Measurements from ENCODE around the gene AKNAD1. TPM values are rescaled to one million over a fixed set of nuclear protein-coding genes. Genes with fewer than 3 reads are reported as not detected.
A peak's percentile ranks its signal among the peaks of the same experiment; 100 is the strongest.

AKNAD1 gene
- total RNA-seq, 1 experiment from 2014 or later = 0.26 TPM

GRCh38 chr1:108871050-108871724, 14.3 kb upstream of the AKNAD1 start:
- ChIA-PET CTCF (no interaction called here), POLR2A (interaction anchor here (0.6 kb wide), 1 partner anchor 26 kb away, joined by 3 read pairs; no protein-coding TSS in a partner anchor)
- in situ Hi-C loops (cut with HindIII; ENCODE audit: low pct_unique_long_range_greater_than_20kb, low sequenced_read_pairs) (no loop called here), intact Hi-C loops (cut with micrococcal nuclease; ENCODE audit: unreplicated experiment) (no loop called here)
- no peak for TF ChIP-seq REST (IDR thresholded peaks at IDR 0.05; ENCODE audit: insufficient read depth in 1 of 2, low read depth in 2 of 2, low read length in 1 of 2)
- TF ChIP-seq CTCF (IDR thresholded peaks at IDR 0.05) = no peak
- TF ChIP-seq TCF7L2 (IDR thresholded peaks at IDR 0.05; ENCODE audit: low read depth, low read length) = no peak
- TF ChIP-seq SIN3A (IDR thresholded peaks at IDR 0.05; ENCODE audit: borderline replicate concordance, insufficient read depth, low read depth, low read length) = no peak
- no peak for TF ChIP-seq POLR2AphosphoS5 (IDR thresholded peaks at IDR 0.05; ENCODE audit: low read depth, low read length)
- no peak overlapping the region for H3K4me3 ChIP-seq (ENCODE audit: low read depth in 2 of 2, low read length in 2 of 2)
- no peak for DNase-seq (ENCODE audit: low read depth, low spot score)
- ATAC-seq = no peak
- H3K4me1 ChIP-seq (ENCODE audit: control insufficient read depth, insufficient read depth, low read length) = no peaks in the 10 kb centered on the region
- no peaks in the 10 kb centered on the region for H3K36me3 ChIP-seq (ENCODE audit: control insufficient read depth, insufficient read depth, low read length)
- no peaks in the 10 kb centered on the region for H3K27me3 ChIP-seq (ENCODE audit: control insufficient read depth, insufficient read depth, low read length)
- no peak overlapping the region for H3K27ac ChIP-seq (ENCODE audit: low read length)
- no TSS peak for BruUV-seq (replicated peaks)
- H3K9me3 ChIP-seq (ENCODE audit: control insufficient read depth, insufficient read depth, low read depth, low read length) = no peaks in the 10 kb centered on the region

GRCh38 chr1:108865316-108865910, 8.5 kb upstream of the AKNAD1 start:
- TF ChIP-seq TCF7L2 (IDR thresholded peaks at IDR 0.05; ENCODE audit: low read depth, low read length) = 0 out of 2 replicates have a peak, but pooled peaks have one; percentile 34
- TF ChIP-seq POLR2AphosphoS5 (IDR thresholded peaks at IDR 0.05; ENCODE audit: low read depth, low read length) = no peak
- in situ Hi-C loops (cut with HindIII; ENCODE audit: low pct_unique_long_range_greater_than_20kb, low sequenced_read_pairs) = no loop called here
- no peak for ATAC-seq
- ChIA-PET CTCF (no interaction called here), POLR2A (no interaction called here)
- Histone ChIP-seq H3K27ac (ENCODE audit: low read length) (no peak overlapping the region), H3K4me3 (ENCODE audit: low read depth in 2 of 2, low read length in 2 of 2) (no peak overlapping the region), H3K4me1 (ENCODE audit: control insufficient read depth, insufficient read depth, low read length) (no peaks in the 10 kb centered on the region), H3K36me3 (ENCODE audit: control insufficient read depth, insufficient read depth, low read length) (no peaks in the 10 kb centered on the region), H3K27me3 (ENCODE audit: control insufficient read depth, insufficient read depth, low read length) (no peaks in the 10 kb centered on the region), H3K9me3 (ENCODE audit: control insufficient read depth, insufficient read depth, low read depth, low read length) (no peaks in the 10 kb centered on the region)
- intact Hi-C loops (cut with micrococcal nuclease; ENCODE audit: unreplicated experiment) = no loop called here
- no TSS peak for BruUV-seq (replicated peaks)
- no peak for DNase-seq (ENCODE audit: low read depth, low spot score)

DNA sequence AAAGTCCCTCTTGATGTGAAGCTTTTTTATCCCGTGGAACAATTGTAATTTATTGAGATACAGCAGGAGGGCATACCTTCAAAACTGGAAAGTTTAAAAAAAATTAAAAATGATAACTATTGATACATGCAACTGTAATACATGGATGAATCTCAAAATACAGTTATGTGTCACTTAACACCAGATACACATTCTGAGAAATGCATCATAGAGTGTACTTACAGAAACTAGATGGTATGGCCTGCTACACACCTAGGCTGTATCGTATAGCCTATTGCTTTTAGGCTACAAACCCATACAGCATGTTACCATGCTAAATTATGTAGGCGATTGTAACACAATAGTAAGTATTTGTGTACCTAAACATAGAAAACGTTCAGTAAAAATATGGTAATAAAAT, 7.1 kb upstream of the AKNAD1 start:
- BruUV-seq (replicated peaks) = no TSS peak
- no peak overlapping the region for H3K4me3 ChIP-seq (ENCODE audit: low read depth in 2 of 2, low read length in 2 of 2)
- no peak for ATAC-seq
- no peaks in the 10 kb centered on the region for H3K27me3 ChIP-seq (ENCODE audit: control insufficient read depth, insufficient read depth, low read length)
- H3K27ac ChIP-seq (ENCODE audit: low read length) = no peak overlapping the region
- POLR2A ChIA-PET = interaction anchor here (0.6 kb wide), 1 partner anchor 63 kb away, joined by 3 read pairs; no protein-coding TSS in a partner anchor
- TF ChIP-seq POLR2AphosphoS5 (IDR thresholded peaks at IDR 0.05; ENCODE audit: low read depth, low read length) (no peak), SIN3A (IDR thresholded peaks at IDR 0.05; ENCODE audit: borderline replicate concordance, insufficient read depth, low read depth, low read length) (no peak), TCF7L2 (IDR thresholded peaks at IDR 0.05; ENCODE audit: low read depth, low read length) (no peak), CTCF (IDR thresholded peaks at IDR 0.05) (no peak), REST (IDR thresholded peaks at IDR 0.05; ENCODE audit: insufficient read depth in 1 of 2, low read depth in 2 of 2, low read length in 1 of 2) (no peak)
- no peak for DNase-seq (ENCODE audit: low read depth, low spot score)
- H3K36me3 ChIP-seq (ENCODE audit: control insufficient read depth, insufficient read depth, low read length) = no peaks in the 10 kb centered on the region
- no peaks in the 10 kb centered on the region for H3K9me3 ChIP-seq (ENCODE audit: control insufficient read depth, insufficient read depth, low read depth, low read length)
- in situ Hi-C loops (cut with HindIII; ENCODE audit: low pct_unique_long_range_greater_than_20kb, low sequenced_read_pairs) = no loop called here
- intact Hi-C loops (cut with micrococcal nuclease; ENCODE audit: unreplicated experiment) = no loop called here
- CTCF ChIA-PET = no interaction called here
- no peaks in the 10 kb centered on the region for H3K4me1 ChIP-seq (ENCODE audit: control insufficient read depth, insufficient read depth, low read length)

All from Panc1 (cell line).